Bronchial epithelial cell (primary cell): Measurements from ENCODE around the gene CTSA. TPM values are rescaled to one million over a fixed set of nuclear protein-coding genes. Genes with fewer than 3 reads are reported as not detected.
A peak's percentile ranks its signal among the peaks of the same experiment; 100 is the strongest.

Experiments
- DNase-seq: peaks from one replicate; pipeline ENCODE4 v3.0.0-alpha.2; 2010; ENCODE audit warnings: low read depth
- FAIRE-seq: peaks from 2 replicates; lab custom pipeline; 2011; peaks lifted over from hg19 to GRCh38; lab: Jason Lieb, UNC
- H3K27me3 ChIP-seq: 2 replicates; pipeline ENCODE4 v1.5.1; 2011; ENCODE audit warnings: low read length; ENCODE audit not compliant: control insufficient read depth, insufficient read depth
- H3K36me3 ChIP-seq: 2 replicates; pipeline ENCODE4 v1.5.1; 2011; ENCODE audit warnings: low read length; ENCODE audit not compliant: control insufficient read depth, insufficient read depth
- H3K4me3 ChIP-seq: 2 replicates; pipeline ENCODE4 v1.5.1; 2011; ENCODE audit warnings: mild to moderate bottlenecking, low read depth, low read length, control low read depth
- total RNA-seq: library from RNA; depleted of rRNA; stranded (reverse); fragments of >200 nt; gene quantifications from 2 replicates; pipeline ENCODE4 v1.2.1, GENCODE V29; 2014
- TF ChIP-seq, protein P1 (sequence below): IDR thresholded peaks from 2 replicates; pipeline ENCODE4 v1.5.1; 2011; ENCODE audit warnings: mild to moderate bottlenecking, moderate library complexity, low read length, control low read depth, inconsistent platforms; ENCODE audit not compliant: insufficient read depth, severe bottlenecking

The CTSA gene
- total RNA-seq, 1 donor from 2014 or later: 16.8 TPM

DNA sequence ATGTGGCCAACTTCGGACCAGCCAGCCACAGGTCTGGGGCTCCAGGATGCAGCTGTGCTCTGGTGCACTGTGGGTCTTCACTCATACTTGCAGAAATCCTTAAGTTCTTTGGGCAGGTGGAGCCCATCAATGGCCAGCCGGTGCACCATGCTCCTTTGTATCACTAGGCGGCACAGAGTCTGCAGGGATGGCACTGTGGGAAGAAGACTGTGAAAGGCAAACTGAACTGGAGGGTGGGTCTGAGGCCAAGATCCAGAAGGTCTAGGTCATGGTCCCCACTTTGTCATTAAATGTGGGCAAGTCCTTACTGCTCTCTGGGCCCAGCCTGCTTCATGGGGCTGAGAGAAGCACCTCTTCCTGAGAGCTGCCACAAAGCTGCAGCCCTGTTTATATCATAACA is 2.5 kb upstream of the CTSA start:
- H3K36me3 ChIP-seq: peaks cover 2% of the 10 kb centered on the region
- FAIRE-seq (no peak), DNase-seq (no peak)
- H3K4me3 ChIP-seq: no peak overlapping the region
- H3K27me3 ChIP-seq: no peaks in the 10 kb centered on the region
- TF ChIP-seq, protein P1, sequence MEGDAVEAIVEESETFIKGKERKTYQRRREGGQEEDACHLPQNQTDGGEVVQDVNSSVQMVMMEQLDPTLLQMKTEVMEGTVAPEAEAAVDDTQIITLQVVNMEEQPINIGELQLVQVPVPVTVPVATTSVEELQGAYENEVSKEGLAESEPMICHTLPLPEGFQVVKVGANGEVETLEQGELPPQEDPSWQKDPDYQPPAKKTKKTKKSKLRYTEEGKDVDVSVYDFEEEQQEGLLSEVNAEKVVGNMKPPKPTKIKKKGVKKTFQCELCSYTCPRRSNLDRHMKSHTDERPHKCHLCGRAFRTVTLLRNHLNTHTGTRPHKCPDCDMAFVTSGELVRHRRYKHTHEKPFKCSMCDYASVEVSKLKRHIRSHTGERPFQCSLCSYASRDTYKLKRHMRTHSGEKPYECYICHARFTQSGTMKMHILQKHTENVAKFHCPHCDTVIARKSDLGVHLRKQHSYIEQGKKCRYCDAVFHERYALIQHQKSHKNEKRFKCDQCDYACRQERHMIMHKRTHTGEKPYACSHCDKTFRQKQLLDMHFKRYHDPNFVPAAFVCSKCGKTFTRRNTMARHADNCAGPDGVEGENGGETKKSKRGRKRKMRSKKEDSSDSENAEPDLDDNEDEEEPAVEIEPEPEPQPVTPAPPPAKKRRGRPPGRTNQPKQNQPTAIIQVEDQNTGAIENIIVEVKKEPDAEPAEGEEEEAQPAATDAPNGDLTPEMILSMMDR: no peak

DNA sequence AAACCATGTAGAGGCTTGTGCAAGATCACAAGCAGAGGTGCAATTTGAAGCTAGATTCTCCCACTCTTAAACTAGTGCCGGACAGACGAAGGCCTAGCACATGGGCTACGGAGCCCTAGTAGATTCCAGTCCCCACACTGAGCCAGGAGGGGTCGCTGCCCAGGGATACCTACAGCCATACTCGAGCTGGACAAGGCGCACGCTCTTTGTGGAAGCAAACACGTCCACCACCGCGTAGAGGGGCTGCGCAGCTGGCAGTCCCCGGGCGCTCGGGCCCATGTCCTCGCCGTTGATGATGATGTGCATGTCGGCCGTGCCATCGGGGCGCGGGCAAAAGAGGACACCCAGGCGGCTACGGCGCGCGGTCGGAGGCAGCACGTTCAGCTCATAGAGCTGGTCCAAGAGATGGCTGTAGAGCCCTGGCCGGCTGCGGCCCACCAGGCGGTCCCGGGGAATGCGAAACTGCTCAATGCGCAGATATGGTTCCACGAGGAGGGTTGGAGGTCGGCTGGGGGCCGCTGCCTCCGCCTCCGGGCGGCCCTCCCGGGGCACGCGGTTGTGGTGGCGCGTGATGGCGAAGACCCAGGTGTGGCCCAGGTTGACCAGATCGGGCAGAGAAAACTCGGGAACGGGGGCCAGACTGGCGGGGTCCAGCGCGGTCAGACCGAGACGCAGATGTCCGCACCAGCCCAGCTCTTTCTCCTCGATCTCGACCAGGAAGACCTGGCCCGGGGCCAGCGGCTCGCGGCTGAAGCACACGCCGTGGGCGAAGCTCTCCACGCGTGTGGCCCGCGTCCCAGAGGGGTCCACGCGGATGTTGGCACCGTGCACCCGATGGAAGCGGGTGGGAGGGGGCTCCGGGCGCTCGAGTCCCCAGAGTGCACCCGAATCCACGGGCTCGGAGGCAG is 804 bp upstream of the CTSA start:
- DNase-seq (peak; percentile 54), FAIRE-seq (no peak)
- Histone ChIP-seq H3K4me3 (peak overlapping the region; percentile 89), H3K27me3 (no peaks in the 10 kb centered on the region), H3K36me3 (peaks cover 7% of the 10 kb centered on the region)
- TF ChIP-seq, protein P1: peak; percentile 70

DNA sequence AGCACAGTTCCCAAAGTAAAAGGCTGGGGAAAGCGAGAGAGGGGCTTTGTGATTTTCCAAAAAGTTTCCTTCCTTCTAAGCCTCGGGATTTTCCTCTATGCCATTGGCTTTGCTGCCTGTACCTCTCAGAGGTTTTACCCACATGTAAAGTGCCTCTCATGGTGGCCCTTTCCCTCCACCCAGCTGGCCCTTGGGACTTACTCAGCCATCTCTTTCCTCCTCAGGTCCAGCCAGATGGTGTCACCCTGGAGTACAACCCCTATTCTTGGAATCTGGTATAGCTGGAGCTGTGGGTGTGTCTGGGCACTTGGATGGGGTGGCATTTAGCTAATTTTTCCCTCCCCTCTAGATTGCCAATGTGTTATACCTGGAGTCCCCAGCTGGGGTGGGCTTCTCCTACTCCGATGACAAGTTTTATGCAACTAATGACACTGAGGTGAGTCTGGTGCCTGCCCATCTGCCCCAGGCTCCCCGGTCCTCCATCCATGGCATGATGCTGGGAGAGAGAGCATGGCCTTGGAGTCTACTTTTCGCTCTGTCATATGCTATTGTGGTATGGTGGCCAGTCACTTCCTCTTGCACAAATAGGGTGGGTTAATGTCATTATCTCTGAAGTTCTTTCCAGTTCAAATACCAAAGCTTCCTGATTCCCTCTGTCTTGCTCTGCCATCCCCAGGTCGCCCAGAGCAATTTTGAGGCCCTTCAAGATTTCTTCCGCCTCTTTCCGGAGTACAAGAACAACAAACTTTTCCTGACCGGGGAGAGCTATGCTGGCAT is 1.1 kb downstream of the CTSA start:
- H3K4me3 ChIP-seq: peak overlapping the region; percentile 89
- no peak for FAIRE-seq
- DNase-seq: peak; percentile 45
- H3K27me3 ChIP-seq: no peaks in the 10 kb centered on the region
- peaks cover 9% of the 10 kb centered on the region for H3K36me3 ChIP-seq
- TF ChIP-seq, protein P1: peak; percentile 12

DNA sequence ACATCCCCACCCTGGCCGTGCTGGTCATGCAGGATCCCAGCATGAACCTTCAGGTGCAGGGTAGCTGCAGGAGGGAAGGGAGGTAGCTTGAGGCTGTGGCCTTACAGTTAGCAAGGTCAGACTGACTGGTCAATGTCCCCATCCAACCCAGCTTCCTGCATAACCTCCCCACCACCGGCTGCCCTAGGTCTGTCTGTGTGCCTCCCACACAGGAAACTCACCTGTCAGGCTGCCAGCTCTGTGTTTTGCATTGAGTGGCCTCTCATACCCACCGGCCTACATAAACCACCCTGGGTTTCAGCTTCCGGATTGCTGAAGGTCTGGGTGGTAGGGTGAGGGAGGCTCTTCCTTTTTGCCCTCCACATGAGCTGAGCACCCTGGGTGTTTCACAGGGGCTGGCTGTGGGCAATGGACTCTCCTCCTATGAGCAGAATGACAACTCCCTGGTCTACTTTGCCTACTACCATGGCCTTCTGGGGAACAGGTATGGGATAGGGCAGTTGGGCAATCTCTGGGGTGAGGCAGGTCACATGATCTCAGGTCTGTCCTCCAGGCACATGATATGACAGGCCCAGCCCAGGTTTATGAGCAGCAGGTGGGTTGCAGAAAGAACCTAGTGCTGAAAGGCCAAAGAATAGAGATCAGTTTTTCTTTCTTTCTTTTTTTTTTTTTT is 1.8 kb downstream of the CTSA start:
- DNase-seq: peak; percentile 57
- H3K36me3 ChIP-seq: peaks cover 11% of the 10 kb centered on the region
- FAIRE-seq: no peak
- H3K27me3 ChIP-seq: no peaks in the 10 kb centered on the region
- no peak overlapping the region for H3K4me3 ChIP-seq
- TF ChIP-seq, protein P1: no peak

DNA sequence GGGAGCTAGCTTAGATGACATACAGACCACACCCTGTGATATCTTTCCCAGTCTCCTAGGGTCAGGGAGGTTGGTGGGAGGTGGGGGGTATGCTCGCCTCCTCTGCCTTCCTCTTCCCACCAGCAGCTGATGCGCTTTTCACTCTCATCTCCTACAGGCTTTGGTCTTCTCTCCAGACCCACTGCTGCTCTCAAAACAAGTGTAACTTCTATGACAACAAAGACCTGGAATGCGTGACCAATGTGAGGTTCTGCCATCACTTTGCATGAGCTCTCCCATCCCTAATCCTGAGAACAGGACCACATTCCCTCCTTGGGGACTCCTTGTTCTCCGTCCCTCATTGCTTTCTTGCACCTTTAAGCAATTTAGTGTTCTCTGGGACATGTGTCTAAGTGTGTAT is 2.7 kb downstream of the CTSA start:
- H3K36me3 ChIP-seq: peaks cover 14% of the 10 kb centered on the region
- TF ChIP-seq, protein P1: no peak
- no peak for FAIRE-seq
- no peak overlapping the region for H3K4me3 ChIP-seq
- H3K27me3 ChIP-seq: no peaks in the 10 kb centered on the region
- no peak for DNase-seq
